ENCODE measurements around the gene FPR3.
"Not testable (repeated sequence)": the region's sequence is repeated elsewhere in the genome, so short reads cannot be mapped to it uniquely, and the experiment has no call there.

FPR3 gene, protein sequence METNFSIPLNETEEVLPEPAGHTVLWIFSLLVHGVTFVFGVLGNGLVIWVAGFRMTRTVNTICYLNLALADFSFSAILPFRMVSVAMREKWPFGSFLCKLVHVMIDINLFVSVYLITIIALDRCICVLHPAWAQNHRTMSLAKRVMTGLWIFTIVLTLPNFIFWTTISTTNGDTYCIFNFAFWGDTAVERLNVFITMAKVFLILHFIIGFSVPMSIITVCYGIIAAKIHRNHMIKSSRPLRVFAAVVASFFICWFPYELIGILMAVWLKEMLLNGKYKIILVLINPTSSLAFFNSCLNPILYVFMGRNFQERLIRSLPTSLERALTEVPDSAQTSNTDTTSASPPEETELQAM

DNA sequence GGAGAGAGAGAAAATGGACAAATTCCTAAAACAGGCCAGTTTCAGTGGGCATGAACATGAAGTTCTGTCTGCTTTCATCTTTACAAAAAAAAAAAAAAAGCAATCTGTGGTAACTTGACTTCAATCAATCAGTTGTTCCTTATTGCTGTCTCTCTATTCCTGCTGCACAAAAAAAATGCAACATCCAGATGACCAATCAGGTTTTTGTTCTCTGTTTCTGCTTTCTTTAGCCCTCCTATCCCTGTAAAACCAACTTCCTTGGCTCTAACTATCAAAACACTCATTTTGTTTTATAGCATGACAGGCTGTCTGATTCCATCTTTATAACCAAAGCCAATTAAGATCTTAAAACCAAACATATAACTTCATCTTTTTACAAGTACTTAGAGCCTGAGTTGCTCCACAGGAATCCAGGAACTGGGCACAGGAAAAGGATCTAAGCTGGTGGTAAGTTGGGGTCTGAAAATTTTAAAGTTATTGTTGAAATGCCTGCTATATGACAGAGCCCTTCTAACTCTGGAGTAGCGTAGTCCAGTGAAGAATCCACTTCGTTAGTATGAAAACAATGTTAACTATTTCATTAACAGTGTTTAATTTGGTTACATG, at the start of gene FPR3:
Gene FPR3, plus strand, starts transcription at position 273 of the 606 bp plus-strand sequence. CDS start 28,592 bp downstream, outside the sequence.
- DNase-seq = no peak

GRCh38 chr19:51746731-51747130, 48.2 kb upstream of the FPR3 start:
- DNase-seq = no peak

- DNase-seq = no peak
These were observed 45.0 kb upstream of the FPR3 start for GRCh38 chr19:51749979-51750378.

GRCh38 chr19:51750400-51751094, 44.4 kb upstream of the FPR3 start:
- peak; percentile 36 for DNase-seq

GRCh38 chr19:51751655-51752054, 43.3 kb upstream of the FPR3 start, which contains the start of gene FPR1:
Gene FPR1 (minus strand): TSS chr19:51751878. CDS start chr19:51746994, 4,884 bp downstream.
- DNase-seq = peak; percentile 55

GRCh38 chr19:51754109-51754508, 40.8 kb upstream of the FPR3 start:
- DNase-seq = no peak

DNA sequence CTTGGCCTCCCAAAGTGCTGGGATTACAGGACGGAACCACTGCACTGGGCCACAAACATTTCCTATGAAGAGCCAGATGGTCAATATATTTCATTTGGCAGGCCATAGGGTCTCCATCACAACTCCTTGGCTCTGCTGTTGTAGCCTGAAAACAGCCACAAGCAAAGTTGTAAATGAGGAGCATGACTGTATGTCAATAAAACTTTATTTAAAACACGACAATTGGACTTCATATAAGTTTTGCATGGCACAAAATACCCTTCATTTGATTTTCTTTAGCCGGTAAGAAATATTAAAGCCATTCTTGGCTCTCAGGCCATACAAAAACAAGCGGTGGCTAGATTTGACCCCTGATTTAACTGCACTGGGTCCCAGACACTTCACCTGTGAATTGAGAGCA, 40.2 kb upstream of the FPR3 start:
- no peak for DNase-seq

- DNase-seq = no peak
These were observed 39.4 kb upstream of the FPR3 start for GRCh38 chr19:51755571-51755970.

GRCh38 chr19:51760697-51761356, 34.1 kb upstream of the FPR3 start, which contains the start of gene FPR2:
Gene FPR2 (plus strand): TSS chr19:51761180. CDS start chr19:51768659, 7,479 bp downstream.
- DNase-seq = no peak

DNA sequence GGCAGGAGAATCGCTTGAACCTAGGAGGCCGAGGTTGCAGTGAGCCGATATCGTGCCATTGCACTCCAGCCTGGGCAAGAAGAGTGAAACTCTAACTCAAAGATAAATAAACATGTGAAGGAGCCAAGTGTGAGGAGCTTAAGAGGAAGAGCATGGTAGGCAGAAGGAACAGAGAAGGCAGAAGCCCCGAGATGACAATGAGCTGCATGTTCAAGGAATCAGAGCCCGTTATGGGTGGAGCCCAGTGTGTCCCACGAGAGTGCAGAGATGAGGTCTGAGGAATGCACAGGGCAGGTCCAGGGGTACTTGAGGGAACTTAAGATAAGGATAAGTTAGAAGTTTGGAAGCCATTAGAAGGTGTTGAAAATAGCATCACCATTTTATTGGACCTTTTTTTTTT, 33.3 kb upstream of the FPR3 start:
- DNase-seq = no peak

GRCh38 chr19:51765086-51765485, 29.9 kb upstream of the FPR3 start:
- no peak for DNase-seq

DNA sequence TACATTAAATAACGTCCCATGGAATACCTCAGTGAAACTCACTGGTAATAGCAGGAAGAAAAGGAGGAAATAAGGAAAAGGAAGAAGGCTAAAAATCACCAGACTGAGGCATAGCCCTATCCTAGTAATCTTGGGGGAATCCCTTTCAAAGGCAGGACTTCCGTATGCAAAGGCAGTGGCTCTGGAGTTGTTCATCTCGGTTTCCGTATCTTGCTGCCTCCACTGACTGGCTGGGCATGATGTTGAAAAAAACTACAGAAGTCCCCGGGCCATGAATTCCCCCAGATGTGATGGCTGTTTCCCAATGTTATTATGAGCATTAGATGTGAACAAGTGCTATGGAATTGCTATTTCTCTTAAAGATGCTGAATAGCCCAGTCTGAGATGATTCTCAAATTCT, 28.5 kb upstream of the FPR3 start:
- no peak for DNase-seq

DNA sequence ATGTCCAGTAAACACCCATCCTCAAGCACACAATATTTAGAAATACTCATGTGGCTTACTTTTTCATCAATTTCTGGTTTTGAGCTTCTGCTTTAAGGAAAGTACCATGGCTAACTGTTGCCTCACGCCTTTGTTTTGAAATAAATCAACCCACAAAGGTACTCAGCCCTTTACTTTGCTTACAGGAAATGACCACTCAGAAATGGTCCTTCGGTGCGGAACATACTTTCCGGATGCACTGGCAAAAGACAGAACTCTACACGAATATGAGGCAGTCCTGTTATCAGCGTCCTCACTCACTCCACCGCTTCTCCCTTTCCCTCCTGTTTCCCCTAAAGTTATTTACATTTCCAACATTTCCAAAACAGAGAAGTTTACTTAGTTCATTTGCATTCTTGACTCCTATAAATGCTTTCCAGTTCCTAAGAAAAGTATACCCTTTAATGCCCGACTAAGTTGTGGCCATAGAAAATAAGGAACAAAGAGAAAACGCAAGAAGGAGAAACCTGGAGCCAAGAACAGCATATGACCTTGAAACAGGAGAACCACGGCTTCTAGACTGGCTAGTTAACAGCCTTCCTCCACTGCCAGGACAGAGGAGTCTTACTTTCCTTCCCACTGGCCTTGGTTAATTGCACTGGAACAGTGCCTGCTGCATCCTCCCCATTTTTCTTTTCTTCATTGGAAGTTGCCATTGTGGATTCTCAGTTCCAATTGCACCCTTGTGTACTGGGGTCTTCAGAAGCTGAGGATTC, 23.4 kb upstream of the FPR3 start:
- peak; percentile 57 for DNase-seq

DNA sequence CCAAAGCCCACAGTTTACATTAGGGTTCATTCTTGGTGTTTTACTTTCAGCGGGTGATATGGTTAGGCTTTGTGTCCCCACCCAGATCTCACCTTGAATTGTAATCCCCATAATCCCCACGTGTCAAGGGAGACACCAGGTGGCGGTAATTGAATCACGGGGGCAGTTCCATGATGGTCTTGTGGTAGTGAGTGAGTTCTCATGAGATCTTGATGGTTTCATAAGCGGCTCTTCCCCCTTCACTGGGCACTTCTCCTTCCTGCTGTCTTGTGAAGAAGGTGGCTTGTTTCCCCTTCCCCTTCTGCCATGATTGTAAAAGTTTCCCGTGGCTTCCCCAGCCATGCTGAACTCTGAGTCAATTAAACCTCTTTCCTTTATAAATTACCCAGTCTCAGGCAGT, 22.0 kb upstream of the FPR3 start:
- peak; percentile 45 for DNase-seq

DNA sequence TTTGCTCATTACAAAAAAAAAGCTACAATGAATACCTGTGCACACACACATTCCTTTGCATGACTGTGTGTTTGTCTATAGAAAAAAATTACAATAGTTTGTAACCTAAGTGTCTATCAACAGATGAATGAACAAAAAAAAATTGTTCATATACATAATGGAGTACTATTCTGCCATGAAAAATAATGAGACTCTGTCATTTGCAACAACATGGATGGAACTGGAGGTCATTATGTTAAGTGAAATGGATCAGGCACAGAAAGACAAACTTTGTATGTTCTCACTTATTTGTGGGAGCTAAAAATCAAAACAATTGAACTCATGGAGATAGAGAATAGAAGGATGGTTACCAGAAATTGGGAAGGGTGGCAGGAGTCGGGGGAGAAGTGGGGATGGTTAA, 18.4 kb upstream of the FPR3 start:
- not testable (repeated sequence) for DNase-seq

- peak; percentile 59 for DNase-seq
These were observed 17.1 kb upstream of the FPR3 start for GRCh38 chr19:51777570-51778462.

DNA sequence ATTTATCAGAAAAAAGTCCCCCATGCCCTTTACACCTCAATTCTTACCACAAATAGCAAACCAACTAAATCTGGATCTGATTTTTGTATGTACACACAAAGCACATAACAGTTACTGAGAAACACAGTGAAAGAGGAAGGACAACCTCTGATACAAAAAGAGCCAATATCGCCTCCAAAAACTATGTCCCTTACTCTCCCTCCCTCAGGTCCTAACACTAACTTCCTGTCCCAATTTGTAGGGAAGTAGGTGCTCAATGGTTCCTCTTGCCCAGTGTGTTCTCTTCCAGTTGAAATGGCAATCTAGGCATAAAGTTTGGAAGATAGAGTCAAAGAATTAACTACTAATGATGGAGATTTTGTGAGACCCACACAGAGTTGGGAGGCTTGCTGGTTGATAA, 15.8 kb upstream of the FPR3 start:
- no peak for DNase-seq

DNA sequence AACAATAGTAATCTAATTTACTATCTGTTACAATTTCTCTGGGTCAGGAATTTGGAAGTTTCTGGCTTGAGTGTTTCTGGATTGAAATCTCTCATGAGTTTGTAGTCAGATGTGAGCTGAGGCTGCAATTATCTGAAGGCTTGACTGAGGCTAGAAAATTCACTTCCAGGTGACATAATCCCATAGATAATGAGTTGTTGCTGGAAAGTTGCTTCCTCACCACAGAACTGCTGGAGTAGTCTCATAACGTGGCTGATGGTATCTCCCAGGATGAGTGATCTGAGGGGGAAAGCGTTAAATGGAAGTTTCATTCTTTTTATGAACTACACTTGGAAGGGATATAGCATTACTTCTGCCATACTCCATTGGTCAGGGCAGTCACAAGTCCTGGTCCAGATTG, 15.3 kb upstream of the FPR3 start:
- DNase-seq = no peak

DNA sequence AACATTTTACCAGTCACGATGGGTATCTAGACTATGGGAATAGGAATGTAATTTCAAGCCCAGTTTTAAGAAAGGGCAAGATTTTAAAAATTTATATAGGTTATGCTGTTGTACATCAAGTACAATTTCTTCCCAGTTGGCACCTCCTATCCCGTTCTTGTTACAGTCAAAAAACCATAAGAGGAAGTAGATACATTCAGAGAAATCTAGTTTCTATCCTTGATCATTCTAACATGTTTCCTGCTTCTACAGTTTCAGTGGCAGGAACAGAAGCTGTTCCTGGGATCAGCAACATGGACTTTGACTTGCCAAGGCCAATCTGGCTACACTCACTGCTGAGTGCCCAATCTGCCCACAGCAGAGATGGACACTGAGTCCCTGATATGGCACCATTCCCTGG, 14.7 kb upstream of the FPR3 start:
- no peak for DNase-seq

DNA sequence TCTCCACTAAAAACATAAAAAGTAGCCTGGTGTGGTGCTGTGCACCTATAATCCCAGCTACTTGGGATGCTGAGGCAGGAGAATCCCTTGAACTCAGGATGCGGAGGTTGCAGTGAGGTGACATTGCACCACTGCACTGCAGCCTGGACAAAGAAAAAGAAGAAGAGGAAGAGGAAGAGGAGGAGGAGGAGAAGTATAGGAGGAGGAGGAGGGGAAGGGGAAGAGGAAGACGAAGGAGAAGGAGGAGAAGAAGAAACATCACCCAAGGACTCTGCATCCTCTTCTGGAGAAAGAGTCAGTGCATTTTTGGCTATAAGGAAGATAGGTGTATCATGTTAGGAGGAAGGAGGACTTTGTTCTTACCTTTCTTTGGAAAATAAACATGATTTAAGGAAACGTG, 13.0 kb upstream of the FPR3 start:
- DNase-seq = no peak

DNA sequence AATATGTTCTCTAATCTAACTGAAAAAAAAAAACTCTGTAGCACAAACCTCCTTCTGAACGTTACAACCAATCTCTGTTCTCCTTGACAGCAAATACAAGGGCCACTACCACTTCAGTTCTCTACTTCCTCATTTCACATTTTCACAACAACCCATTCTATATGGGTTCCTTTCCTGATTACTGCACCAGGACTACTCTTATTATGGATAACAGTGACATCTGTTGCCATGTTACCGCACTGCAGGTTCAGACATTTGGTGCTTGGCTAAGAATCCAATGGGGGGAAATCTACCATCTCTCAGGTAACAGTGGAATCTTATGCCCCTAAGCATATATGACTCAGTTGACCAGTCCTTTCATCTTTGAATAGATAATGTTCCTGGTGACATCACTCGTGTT, 11.6 kb upstream of the FPR3 start:
- DNase-seq = no peak

All from CD4-positive, alpha-beta T cell treated with Interleukin-15 for 1 hour (primary cell).